PC-9 (cell line): ENCODE data around the gene DYNC1H1. TPM values are rescaled to one million over a fixed set of nuclear protein-coding genes. Genes with fewer than 3 reads are reported as not detected.
A peak's percentile ranks its signal among the peaks of the same experiment; 100 is the strongest.

ENCODE experiments used
- BruUV-seq: library from RNA; stranded (reverse); fragments of 400-500 nt; replicated peaks from 2 replicates; lab custom pipeline; 2021; lab: Mats Ljungman, UMichigan
- CTCF ChIA-PET: fragments of 300-600 bp; sonication (Branson Sonifier 250); formaldehyde crosslinking; loops from one replicate; lab custom pipeline; 2022; ENCODE audit warnings: antibody characterized with exemption; lab: Charles Lee
- POLR2A ChIA-PET: fragments of 300-600 bp; sonication (Branson Sonifier 250); formaldehyde crosslinking; loops from one replicate; lab custom pipeline; 2022; ENCODE audit warnings: antibody characterized with exemption; ENCODE audit not compliant: unreplicated experiment; lab: Charles Lee
- DNase-seq, 2 experiments: peaks; one replicate each; pipeline versions ENCODE4 v3.0.0 to v3.0.0-alpha.2; 2015 to 2022; ENCODE audit warnings: mixed read lengths in 1 of 2
- H2AFZ ChIP-seq: fragments of 200-600 bp; sonication (generic); 2 replicates; pipeline ENCODE4 v1.8.1; 2017; ENCODE audit warnings: antibody characterized with exemption
- H3F3A ChIP-seq: fragments of 200-600 bp; sonication (generic); 2 replicates; pipeline ENCODE4 v1.8.1; 2017; ENCODE audit warnings: antibody characterized with exemption, mild to moderate bottlenecking, low read depth; ENCODE audit not compliant: insufficient read depth
- H3K27ac ChIP-seq: fragments of 200-600 bp; sonication (generic); 2 replicates; pipeline ENCODE4 v1.6.1; 2016; ENCODE audit warnings: mixed run types
- H3K27me3 ChIP-seq: fragments of 200-600 bp; sonication (generic); 2 replicates; pipeline ENCODE4 v1.6.1; 2016; ENCODE audit warnings: low read depth, mixed run types; ENCODE audit not compliant: insufficient read depth
- H3K36me3 ChIP-seq: fragments of 200-600 bp; sonication (generic); 2 replicates; pipeline ENCODE4 v1.6.1; 2016; ENCODE audit warnings: low read depth, mixed run types
- H3K4me1 ChIP-seq: fragments of 200-600 bp; sonication (generic); replicated peaks from 2 replicates; pipeline ENCODE4 v1.6.1; 2016; ENCODE audit warnings: mixed run types; ENCODE audit not compliant: insufficient read depth
- H3K4me2 ChIP-seq: fragments of 200-600 bp; sonication (generic); 2 replicates; pipeline ENCODE4 v1.6.1; 2017; ENCODE audit warnings: mixed run types
- H3K4me3 ChIP-seq: fragments of 200-600 bp; sonication (generic); 2 replicates; pipeline ENCODE4 v1.6.1; 2016; ENCODE audit warnings: mixed run types
- H3K79me2 ChIP-seq: fragments of 200-600 bp; sonication (generic); 2 replicates; pipeline ENCODE4 v1.6.1; 2017; ENCODE audit warnings: low read depth, mixed run types
- H3K9me2 ChIP-seq: fragments of 200-600 bp; sonication (generic); 2 replicates; pipeline ENCODE4 v1.8.1; 2017; ENCODE audit warnings: mild to moderate bottlenecking; ENCODE audit not compliant: insufficient read depth
- H3K9me3 ChIP-seq: fragments of 200-600 bp; sonication (generic); 2 replicates; pipeline ENCODE4 v1.8.1; 2016; ENCODE audit warnings: low read depth; ENCODE audit not compliant: insufficient read depth
- H4K20me1 ChIP-seq: fragments of 200-600 bp; sonication (generic); 2 replicates; pipeline ENCODE4 v1.8.1; 2017; ENCODE audit not compliant: insufficient read depth
- CTCF ChIP-seq: fragments of 200-600 bp; sonication (generic); conservative IDR thresholded peaks from 2 replicates; pipeline ENCODE4 v1.6.1; 2017; ENCODE audit warnings: mixed run types, antibody characterized with exemption, mild to moderate bottlenecking, moderate library complexity
- EZH2 ChIP-seq: fragments of 200-600 bp; sonication (generic); IDR thresholded peaks from 2 replicates; pipeline ENCODE4 v1.8.0; 2017; ENCODE audit warnings: antibody characterized with exemption, low read depth
- intact Hi-C: fragments of 100-400 bp; cut with micrococcal nuclease; formaldehyde crosslinking; loops from one replicate; pipeline ENCODE4 v1.10.0; 2022; ENCODE audit not compliant: unreplicated experiment
- total RNA-seq: library from RNA; stranded (reverse); gene quantifications from 2 replicates; pipeline ENCODE4 v1.2.3, GENCODE V29; 2021

Gene DYNC1H1
- total RNA-seq, 1 experiment from 2014 or later = 1,268 TPM

DNA sequence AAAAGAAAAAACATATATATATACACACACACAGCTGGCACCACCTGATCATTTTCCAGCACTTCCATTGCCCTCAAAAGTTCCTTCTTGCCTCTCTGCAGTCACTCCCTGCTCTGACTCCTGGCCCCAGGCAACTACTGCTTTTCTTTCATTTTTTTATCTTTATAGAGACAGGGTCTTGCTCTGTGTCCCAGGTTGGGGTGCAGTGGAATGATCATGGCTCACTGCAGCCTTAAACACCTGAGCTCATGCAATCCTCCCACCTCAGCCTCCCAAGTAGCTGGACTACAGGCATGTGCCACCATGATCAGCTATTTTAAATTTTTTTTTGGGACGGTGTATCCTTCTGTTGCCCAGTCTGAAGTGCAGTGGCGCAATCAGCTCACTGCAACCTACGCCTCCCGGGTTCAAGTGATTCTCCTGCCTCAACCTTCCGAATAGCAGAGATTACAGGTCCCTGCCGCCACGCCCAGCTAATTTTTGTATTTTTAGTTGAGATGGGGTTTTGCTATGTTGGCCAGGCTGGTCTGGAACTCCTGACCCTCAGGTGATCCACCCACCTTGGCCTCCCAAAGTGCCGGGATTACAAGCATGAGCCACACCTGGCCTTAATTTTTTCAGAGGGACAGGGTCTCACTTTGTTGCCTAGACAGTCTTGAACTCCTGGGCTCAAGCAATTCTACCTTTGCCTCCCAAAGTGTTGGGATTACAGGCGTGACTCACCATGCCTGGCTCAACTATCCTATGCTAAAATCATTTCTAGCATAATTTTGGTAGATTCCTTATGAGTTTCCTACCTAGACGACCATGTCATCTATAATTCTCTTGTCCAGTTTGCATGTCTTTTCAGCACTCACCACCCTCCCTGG is 114.7 kb downstream of the DYNC1H1 start:
- Histone ChIP-seq H4K20me1 (peaks cover 43% of the 10 kb centered on the region), H3K27me3 (no peaks in the 10 kb centered on the region), H3K4me1 (peaks cover 33% of the 10 kb centered on the region), H3F3A (peaks cover 91% of the 10 kb centered on the region), H3K4me3 (no peak overlapping the region), H3K9me2 (no peaks in the 10 kb centered on the region), H3K9me3 (no peaks in the 10 kb centered on the region; the same call in 1 of the 2 replicates), H3K4me2 (no peak overlapping the region), H3K36me3 (peaks cover 57% of the 10 kb centered on the region), H2AFZ (no peak overlapping the region), H3K79me2 (peaks cover 40% of the 10 kb centered on the region), H3K27ac (peak overlapping the region; percentile 3)
- no TSS peak for BruUV-seq
- ChIA-PET CTCF (interaction anchor here (0.6 to 0.7 kb wide), 2 partner anchors 16 to 119 kb away, joined by 3 to 8 read pairs; no protein-coding TSS in a partner anchor), POLR2A (interaction anchor here (0.5 to 0.9 kb wide), 4 partner anchors 9 to 51 kb away, joined by 3 to 6 read pairs (median 4); no protein-coding TSS in a partner anchor)
- no peak for DNase-seq
- TF ChIP-seq EZH2 (no peak), CTCF (no peak)
- intact Hi-C loops = no loop called here

GRCh38 chr14:102079700-102079979 is 115.3 kb downstream of the DYNC1H1 start:
- ChIA-PET POLR2A (no interaction called here), CTCF (no interaction called here)
- Histone ChIP-seq H3K4me3 (no peak overlapping the region), H2AFZ (no peak overlapping the region), H3K27me3 (no peaks in the 10 kb centered on the region), H3K9me2 (no peaks in the 10 kb centered on the region), H3K4me1 (peaks cover 39% of the 10 kb centered on the region), H4K20me1 (peaks cover 49% of the 10 kb centered on the region), H3F3A (peaks cover 91% of the 10 kb centered on the region), H3K9me3 (no peaks in the 10 kb centered on the region), H3K27ac (peak overlapping the region; percentile 3), H3K36me3 (peaks cover 63% of the 10 kb centered on the region), H3K4me2 (no peak overlapping the region), H3K79me2 (peaks cover 46% of the 10 kb centered on the region)
- DNase-seq = no peak
- BruUV-seq = no TSS peak
- TF ChIP-seq EZH2 (no peak), CTCF (no peak)
- intact Hi-C loops = no loop called here

DNA sequence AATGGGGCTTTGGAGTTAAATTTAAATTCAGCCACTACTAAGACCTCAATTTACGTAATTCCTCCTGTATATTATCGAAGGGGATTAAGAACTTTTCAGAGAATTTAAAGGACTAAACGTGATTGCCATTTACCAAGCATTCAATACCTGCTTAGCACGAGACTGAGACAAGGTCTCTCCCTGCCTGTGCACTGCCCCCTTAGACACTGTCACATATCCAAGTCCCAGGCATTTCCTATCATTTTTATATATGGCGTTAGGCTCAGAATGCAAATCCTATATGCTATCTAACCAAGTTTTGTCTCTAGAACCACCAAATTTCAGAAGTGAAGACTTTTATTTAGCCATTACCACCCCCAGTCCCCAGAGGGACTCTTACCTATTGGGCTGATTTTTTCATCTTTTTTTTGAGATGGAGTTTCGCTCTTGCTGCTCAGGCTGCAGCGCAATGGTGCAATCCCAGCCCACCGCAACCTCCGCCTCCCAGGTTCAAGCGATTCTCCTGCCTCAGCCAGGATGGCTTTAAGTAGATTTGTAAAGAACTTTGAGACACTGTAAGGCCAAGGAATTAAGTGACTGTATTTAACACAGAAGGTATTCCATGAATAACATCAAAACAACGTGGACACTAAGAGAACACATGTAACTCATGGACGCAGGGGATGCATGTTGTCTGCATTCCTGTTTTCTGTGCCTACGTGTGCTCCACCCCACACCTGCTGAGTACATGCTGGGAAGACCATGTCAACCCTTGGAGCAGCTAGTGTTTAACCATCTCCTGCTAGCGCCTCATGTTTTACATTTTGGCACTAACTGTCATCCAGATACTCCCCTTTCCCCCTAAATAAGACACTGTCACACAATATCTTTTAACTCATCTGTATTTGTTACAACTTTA is 116.1 kb downstream of the DYNC1H1 start:
- Histone ChIP-seq H3K27ac (peak overlapping the region; percentile 70), H3K27me3 (no peaks in the 10 kb centered on the region), H3K36me3 (peaks cover 71% of the 10 kb centered on the region), H3K4me2 (no peak overlapping the region), H3K79me2 (peaks cover 54% of the 10 kb centered on the region), H3F3A (peaks cover 91% of the 10 kb centered on the region), H4K20me1 (peaks cover 57% of the 10 kb centered on the region), H3K9me3 (no peaks in the 10 kb centered on the region), H3K9me2 (no peaks in the 10 kb centered on the region), H3K4me1 (peaks cover 47% of the 10 kb centered on the region), H2AFZ (no peak overlapping the region), H3K4me3 (no peak overlapping the region)
- ChIA-PET POLR2A (interaction anchor here (0.6 kb wide), 1 partner anchor 9 kb away, joined by 4 read pairs; no protein-coding TSS in a partner anchor), CTCF (no interaction called here)
- intact Hi-C loops = loop anchor here (10.0 kb wide), 1 partner anchor 1254 kb away; the partner anchor contains the start of gene EIF5
- BruUV-seq = no TSS peak
- TF ChIP-seq EZH2 (no peak), CTCF (no peak)
- DNase-seq = no peak
